ENCODE measurements around the gene CDK5. TPM values are rescaled to one million over a fixed set of nuclear protein-coding genes. Genes with fewer than 3 reads are reported as not detected.

Gene CDK5
- total RNA-seq (2014; rRNA removed; shearing (Covaris generic)): 24.3 and 36.9 TPM in 2 replicates

DNA sequence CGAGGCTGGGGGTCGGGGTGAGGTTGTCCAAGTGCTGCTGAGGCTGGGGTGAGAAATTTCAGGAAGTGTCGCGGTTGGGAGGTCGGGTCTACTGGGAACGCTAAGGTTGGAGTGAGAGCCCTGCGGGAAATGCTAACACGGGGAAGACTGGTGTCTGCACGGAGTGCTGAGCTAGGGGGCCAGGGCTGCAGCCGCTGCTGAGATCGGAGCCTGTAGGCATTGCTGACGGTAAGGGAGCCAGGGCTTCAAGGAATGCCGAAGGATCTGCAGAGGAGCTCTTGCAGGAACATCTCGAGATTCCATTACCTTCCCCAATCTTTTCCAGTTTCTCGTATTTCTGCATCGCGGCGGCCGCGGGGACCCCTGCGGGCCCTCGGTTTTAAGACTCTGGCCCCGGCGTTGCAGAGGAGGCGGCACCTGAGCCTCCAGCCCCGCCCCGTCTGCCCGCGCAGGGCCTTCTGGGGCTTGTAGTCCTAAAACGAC lies at the start of gene CDK5:
TSS of gene CDK5 (minus strand) at position 392 of the 483 bp plus-strand sequence. CDS start at position 343, 49 bp downstream.
- peaks cover 7% of the 10 kb centered on the region for H3K27me3 ChIP-seq (ENCODE audit: control insufficient read depth, insufficient read depth, low read length)
- H3K4me3 ChIP-seq (ENCODE audit: insufficient read depth, low read depth, low read length): peak within 1 kb of the TSS; percentile 84
- no peaks in the 10 kb centered on the region for H3K36me3 ChIP-seq (replicated peaks; ENCODE audit: control insufficient read depth, insufficient read depth, low read length)
- DNase-seq: no peak

DNA sequence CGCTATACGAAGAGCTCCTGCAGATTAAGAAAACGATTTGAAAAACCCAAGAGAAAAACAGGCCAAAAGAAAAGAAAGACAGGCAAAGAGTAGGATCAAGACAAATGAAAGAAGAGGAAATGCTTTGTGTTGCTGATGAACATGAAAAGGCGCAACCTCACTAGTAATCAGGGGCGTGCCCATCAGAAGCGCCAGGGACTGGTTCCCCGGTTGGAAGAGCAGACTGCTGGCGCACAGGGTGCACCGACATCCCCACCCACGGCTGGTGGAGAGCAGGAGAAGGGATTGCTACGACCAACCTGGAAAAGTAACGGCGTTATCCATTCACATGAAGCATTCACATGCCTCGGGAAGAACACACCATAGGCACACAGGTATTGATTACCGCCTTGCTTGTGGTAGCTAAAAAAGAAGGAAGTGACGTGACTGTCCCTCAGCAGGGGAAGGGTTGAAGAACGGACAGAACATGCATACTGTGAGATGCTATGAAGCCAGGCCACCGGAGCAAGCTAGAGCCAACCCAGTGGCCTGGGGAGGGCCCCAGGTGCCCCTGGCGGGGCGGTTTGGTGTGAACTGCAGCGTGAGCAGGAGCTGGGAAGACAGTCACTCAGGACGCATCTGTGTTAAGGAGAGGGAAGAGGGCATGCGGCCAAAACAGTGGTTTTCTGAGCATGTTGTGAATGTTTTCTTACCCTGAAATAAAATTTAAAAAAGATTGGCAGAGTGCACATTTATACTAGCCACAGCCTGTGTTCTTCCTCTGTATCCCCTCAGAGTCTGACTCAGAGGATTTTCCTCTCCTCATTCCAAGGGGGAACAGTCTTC lies 46.9 kb upstream of the CDK5 start:
- Histone ChIP-seq H3K27me3 (ENCODE audit: control insufficient read depth, insufficient read depth, low read length) (no peaks in the 10 kb centered on the region), H3K4me3 (ENCODE audit: insufficient read depth, low read depth, low read length) (no peak overlapping the region), H3K36me3 (replicated peaks; ENCODE audit: control insufficient read depth, insufficient read depth, low read length) (no peaks in the 10 kb centered on the region)
- DNase-seq: peak; percentile 89

DNA sequence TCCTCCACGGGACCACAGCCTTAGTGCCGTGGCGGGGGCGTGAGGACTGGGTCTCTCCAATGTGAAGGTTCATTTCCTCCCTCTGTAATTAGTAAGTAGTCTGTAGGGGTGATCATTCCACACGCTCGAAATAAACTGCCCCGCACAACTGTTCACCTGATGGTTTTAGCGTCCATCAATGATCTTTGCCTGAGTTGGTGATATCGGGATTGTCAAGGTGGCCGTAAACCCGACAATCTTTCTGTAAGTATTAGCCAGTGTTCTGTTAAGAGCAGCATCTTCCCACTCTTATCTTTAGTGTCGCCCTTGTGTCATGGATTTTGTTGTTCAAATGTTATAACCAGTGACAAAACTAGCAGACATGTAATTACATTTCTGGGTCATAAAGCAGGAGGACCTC lies 46.3 kb upstream of the CDK5 start:
- DNase-seq: peak; percentile 55
- H3K4me3 ChIP-seq (ENCODE audit: insufficient read depth, low read depth, low read length): no peak overlapping the region
- no peaks in the 10 kb centered on the region for H3K36me3 ChIP-seq (replicated peaks; ENCODE audit: control insufficient read depth, insufficient read depth, low read length)
- H3K27me3 ChIP-seq (ENCODE audit: control insufficient read depth, insufficient read depth, low read length): no peaks in the 10 kb centered on the region

DNA sequence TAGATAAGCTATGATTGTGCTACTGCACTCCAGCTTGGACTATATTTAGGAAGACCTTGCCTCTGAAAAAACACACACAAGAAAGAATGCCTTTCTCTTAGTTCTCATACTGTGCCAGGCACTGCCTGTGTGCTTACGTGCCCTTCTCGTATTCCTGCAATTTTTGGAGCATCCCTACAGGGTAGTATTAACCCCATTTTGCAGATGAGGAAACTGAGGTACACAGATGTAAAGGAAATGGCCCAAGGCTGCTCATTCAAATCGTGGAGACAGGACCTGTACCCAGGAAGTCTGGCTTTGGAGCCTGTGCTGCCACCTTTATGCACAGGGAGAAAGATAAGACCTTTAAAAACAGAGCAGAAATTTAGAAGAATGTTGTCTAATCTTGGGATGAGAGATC lies 45.3 kb upstream of the CDK5 start:
- no peaks in the 10 kb centered on the region for H3K27me3 ChIP-seq (ENCODE audit: control insufficient read depth, insufficient read depth, low read length)
- no peaks in the 10 kb centered on the region for H3K36me3 ChIP-seq (replicated peaks; ENCODE audit: control insufficient read depth, insufficient read depth, low read length)
- DNase-seq: no peak
- H3K4me3 ChIP-seq (ENCODE audit: insufficient read depth, low read depth, low read length): no peak overlapping the region

DNA sequence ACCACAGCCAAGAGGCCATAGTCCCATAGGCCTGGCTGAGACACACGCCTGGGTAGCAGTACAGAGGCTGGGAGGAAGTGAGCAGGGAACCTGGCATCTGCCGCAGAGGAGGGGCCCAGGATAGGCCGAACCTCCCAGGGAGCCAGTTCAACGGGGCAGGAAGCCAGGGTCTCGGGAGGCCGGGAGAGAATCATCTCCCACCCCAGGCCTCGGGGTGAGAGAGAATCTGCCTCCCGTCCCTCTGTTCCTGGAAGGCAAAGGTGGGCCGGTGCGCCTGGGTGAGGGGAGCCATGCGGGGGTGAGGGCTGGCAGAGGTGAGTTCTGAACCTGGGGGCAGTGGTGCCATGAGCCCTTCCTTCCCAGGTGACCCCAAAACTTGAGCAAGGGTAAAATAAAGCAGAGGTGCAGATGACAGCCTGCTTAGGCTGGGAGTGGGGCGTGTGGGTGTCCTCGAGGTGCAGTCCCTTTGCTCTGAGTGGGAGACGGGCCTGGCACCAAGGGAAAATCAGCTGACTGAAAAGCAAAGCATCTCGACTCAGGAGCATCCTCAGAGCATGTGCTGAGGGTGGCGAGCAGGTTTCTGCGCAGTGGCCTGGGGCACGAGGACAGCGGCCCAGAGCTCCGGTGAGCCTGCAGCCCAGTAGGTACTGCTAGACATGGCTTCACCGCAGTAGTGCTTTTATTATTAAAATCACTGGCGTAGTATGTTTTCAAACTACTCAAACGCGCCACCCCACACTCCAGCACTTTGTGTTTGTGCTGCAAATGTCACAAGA lies 44.1 kb upstream of the CDK5 start:
- DNase-seq: peak; percentile 62
- Histone ChIP-seq H3K27me3 (ENCODE audit: control insufficient read depth, insufficient read depth, low read length) (no peaks in the 10 kb centered on the region), H3K4me3 (ENCODE audit: insufficient read depth, low read depth, low read length) (no peak overlapping the region), H3K36me3 (replicated peaks; ENCODE audit: control insufficient read depth, insufficient read depth, low read length) (no peaks in the 10 kb centered on the region)

DNA sequence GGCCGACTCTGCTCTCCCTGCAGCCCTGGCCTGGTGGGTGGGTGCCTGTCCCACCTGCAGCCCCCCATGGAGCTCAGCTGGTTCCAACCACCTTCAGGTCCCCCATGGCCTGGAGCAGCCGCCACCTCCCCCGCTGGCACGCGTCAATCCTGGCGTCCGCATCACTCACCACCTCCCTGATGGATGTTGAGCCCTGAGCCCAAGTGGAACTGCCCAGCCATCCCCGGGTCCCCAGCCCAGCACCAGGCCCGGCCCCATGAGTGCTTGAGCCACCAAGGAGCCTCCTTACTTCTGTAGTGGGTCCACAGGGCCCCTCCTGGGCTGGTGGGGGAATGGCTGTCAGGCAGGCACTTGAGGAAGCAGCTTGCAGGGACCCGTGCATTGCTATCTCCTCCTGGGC lies 43.2 kb upstream of the CDK5 start:
- DNase-seq: peak; percentile 51
- no peak overlapping the region for H3K4me3 ChIP-seq (ENCODE audit: insufficient read depth, low read depth, low read length)
- H3K36me3 ChIP-seq (replicated peaks; ENCODE audit: control insufficient read depth, insufficient read depth, low read length): no peaks in the 10 kb centered on the region
- H3K27me3 ChIP-seq (ENCODE audit: control insufficient read depth, insufficient read depth, low read length): no peaks in the 10 kb centered on the region

DNA sequence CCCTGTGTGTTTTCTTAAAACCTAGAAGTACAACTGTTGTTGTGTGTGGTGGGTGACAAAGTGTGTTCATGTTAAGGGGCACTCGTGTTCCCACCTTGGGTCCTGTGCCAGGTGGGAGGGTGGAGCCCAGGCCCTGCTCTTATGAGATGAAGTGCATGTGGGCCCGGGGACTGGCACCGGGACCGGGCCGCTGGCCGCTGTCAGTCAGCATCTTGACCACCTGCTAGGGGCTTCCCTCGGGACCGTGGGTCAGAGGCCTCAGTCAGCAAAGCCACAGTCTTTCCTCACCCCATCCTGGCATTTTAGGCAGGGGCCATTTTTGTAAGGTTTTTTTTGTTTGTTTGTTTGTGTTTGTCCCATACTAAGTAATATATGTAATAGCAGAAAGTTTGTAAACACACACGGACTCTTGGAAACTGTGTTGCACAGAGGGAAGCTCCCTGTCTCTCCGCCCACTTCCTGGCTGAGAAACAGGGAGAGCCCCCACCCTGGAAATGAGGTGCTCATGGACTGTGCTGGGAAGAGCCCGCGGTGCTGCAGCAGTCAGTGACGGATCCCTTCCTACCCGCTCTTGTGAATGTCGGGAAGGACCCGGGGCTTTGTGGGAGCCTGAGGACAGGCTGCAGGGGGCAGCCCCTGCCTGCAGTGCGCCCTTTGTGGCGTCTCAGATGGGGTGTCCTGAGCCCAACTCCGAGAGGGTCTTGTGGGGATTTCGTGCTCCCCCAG lies 42.0 kb upstream of the CDK5 start:
- H3K4me3 ChIP-seq (ENCODE audit: insufficient read depth, low read depth, low read length): no peak overlapping the region
- peak; percentile 69 for DNase-seq
- H3K36me3 ChIP-seq (replicated peaks; ENCODE audit: control insufficient read depth, insufficient read depth, low read length): no peaks in the 10 kb centered on the region
- no peaks in the 10 kb centered on the region for H3K27me3 ChIP-seq (ENCODE audit: control insufficient read depth, insufficient read depth, low read length)

DNA sequence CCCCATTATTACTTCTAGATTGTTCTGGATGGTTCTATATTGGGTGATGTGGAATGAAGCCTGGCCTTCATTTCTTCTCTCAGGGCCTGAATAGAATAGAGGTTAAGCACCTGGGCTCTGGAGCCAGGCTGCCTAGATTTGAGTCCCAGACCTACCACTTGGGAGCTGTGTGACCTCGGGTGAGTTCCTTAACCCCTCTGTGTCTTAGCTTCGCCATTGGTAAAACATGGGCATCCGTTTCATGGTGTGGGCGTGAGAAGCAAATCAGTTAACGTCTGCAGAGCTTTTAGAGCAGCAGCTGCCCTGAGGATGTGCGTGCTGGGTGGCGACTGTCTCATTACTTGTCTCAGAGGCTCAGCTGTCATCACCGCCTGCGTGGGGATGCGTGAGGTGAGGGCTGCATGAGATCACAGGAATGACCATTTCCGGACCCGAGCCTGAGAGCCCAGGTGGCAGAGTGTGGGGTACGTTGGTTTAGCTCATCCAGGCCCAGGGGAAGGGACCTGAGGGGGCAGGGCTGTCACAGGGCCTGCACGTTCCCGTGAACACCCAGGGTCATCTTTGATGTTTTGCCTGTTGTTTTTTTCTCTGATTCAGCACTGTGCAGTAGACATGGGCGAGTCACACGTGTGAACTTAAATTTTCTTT lies 38.3 kb upstream of the CDK5 start:
- DNase-seq: no peak
- Histone ChIP-seq H3K36me3 (replicated peaks; ENCODE audit: control insufficient read depth, insufficient read depth, low read length) (no peaks in the 10 kb centered on the region; the same call in 1 of the 2 replicates), H3K27me3 (ENCODE audit: control insufficient read depth, insufficient read depth, low read length) (no peaks in the 10 kb centered on the region), H3K4me3 (ENCODE audit: insufficient read depth, low read depth, low read length) (no peak overlapping the region)

DNA sequence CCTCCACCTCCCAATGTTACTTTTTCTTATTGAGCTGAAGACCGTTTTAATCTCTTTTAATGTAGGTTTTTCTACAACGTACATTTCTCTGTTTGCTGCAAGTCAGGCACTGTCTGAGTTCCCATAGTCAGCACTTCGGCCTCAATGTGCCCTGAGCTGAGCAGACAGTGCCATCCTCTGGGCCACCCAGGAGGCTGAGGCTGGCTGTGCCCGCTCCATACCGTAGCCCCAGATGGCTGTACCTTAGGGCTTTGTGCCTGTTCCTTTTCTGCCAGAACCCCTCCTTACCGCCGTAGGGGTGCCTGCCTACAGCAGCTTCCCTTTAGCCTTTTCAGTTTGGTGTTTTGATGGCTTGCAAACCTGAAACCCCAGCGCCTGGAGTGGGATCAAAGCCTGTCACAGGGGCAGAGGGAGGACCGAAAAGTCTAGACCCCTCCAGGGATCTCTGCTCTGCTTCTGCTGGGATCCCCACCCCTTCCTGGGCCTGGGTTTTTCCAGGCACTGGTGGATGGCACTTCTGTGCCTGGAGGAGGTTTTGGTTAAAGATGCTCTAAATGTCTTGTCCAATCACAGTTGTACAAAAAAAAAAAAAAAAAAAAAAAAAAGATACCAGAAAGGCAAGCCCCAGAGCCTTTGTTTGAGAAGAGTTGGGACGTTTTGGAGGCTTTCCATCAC lies 37.6 kb upstream of the CDK5 start:
- H3K36me3 ChIP-seq (replicated peaks; ENCODE audit: control insufficient read depth, insufficient read depth, low read length): no peaks in the 10 kb centered on the region; the same call in 1 of the 2 replicates
- no peaks in the 10 kb centered on the region for H3K27me3 ChIP-seq (ENCODE audit: control insufficient read depth, insufficient read depth, low read length)

DNA sequence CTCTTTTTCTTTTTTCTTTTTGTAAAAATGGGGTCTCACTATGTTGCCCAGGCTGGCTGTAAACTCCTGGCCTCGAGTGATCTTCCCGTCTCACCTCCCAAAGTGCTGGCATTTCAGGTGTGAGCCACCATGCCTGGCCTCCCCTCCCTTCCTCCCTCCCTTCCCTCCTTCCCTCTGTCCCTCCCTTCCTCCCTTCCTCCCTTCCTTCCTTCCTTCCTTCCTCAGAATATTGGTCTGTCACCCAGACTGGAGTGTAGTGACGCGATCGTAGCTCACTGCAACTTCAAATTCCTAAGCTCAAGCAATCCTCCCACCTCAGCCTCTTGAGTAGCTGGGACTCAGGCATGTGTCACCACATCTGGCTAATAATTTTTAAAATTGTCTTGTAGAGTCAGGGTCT lies 37.0 kb upstream of the CDK5 start:
- Histone ChIP-seq H3K27me3 (ENCODE audit: control insufficient read depth, insufficient read depth, low read length) (no peaks in the 10 kb centered on the region), H3K36me3 (replicated peaks; ENCODE audit: control insufficient read depth, insufficient read depth, low read length) (no peaks in the 10 kb centered on the region; the same call in 1 of the 2 replicates), H3K4me3 (ENCODE audit: insufficient read depth, low read depth, low read length) (no peak overlapping the region)
- DNase-seq: no peak

More for the DNA sequence above, 37.6 kb upstream of the CDK5 start:
- DNase-seq: no peak
- no peak overlapping the region for H3K4me3 ChIP-seq (ENCODE audit: insufficient read depth, low read depth, low read length)

DNA sequence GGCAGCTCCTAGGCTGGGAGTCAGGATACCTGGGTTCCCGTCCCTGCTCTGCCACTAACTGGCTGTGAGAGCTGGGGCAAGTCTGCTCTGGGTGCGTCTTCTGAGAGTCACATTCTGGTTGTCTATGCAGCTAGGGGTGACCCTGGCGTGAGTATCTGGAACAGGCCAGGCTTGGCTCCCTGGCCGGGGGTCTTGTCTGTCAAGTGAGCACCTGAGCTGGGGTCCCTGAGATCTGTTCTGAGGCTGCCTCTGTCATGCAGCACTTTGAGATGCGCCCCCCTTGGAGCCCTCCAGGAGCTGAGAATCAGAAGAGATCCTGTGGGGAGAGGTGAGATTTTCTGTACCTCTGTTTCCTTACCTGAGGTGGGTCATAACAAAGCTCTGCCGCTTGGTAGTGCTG lies 36.1 kb upstream of the CDK5 start:
- no peak for DNase-seq
- Histone ChIP-seq H3K36me3 (replicated peaks; ENCODE audit: control insufficient read depth, insufficient read depth, low read length) (no peaks in the 10 kb centered on the region; the same call in 1 of the 2 replicates), H3K4me3 (ENCODE audit: insufficient read depth, low read depth, low read length) (no peak overlapping the region), H3K27me3 (ENCODE audit: control insufficient read depth, insufficient read depth, low read length) (no peaks in the 10 kb centered on the region)

DNA sequence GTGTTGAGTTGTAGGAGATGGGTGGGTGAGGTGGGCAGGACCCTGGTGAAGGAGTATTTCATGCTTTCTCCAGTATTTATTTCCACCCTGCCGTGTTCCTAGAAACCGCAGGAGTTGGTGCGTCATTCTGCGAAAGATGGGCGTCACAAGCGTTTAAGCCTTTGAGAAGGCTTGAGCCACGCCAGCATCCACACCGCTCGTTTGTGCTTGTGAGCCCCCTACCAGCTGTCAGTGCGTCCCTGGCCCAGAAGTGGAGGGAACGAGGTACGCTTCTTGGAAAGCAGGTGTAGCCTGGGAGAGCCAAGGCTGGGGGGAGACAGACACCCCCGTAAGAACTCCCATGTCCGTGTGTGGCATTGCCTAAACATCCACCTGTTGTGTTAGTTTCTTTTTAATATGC lies 34.3 kb upstream of the CDK5 start:
- no peak overlapping the region for H3K4me3 ChIP-seq (ENCODE audit: insufficient read depth, low read depth, low read length)
- H3K27me3 ChIP-seq (ENCODE audit: control insufficient read depth, insufficient read depth, low read length): peaks cover 10% of the 10 kb centered on the region; the same call in 1 of the 2 replicates
- no peaks in the 10 kb centered on the region; the same call in 1 of the 2 replicates for H3K36me3 ChIP-seq (replicated peaks; ENCODE audit: control insufficient read depth, insufficient read depth, low read length)
- no peak for DNase-seq

DNA sequence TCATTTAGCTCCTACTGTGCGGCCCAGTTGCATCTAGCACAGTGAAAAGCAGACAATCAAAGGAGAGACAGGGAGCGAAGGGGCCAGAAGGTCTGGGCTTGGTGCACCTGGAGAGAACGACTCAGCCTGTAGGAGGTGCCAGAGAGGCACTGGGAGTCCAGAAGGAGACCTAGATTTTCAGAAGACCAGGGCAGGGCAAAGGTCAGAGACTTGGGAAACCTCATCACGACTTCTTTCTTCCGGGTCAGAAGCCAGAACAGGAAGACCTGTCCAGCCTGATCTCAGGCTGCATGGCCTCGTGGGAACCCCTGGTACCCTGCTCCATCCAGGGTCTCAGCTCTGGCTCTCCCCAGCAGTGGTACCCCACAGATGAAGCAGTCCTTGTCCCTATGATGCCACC lies 33.7 kb upstream of the CDK5 start:
- peaks cover 12% of the 10 kb centered on the region; the same call in 1 of the 2 replicates for H3K27me3 ChIP-seq (ENCODE audit: control insufficient read depth, insufficient read depth, low read length)
- DNase-seq: peak; percentile 84
- H3K36me3 ChIP-seq (replicated peaks; ENCODE audit: control insufficient read depth, insufficient read depth, low read length): no peaks in the 10 kb centered on the region; the same call in 1 of the 2 replicates
- no peak overlapping the region for H3K4me3 ChIP-seq (ENCODE audit: insufficient read depth, low read depth, low read length)
